A673 (cell line): Measurements from ENCODE around the gene TMEM171. TPM values are rescaled to one million over a fixed set of nuclear protein-coding genes. Genes with fewer than 3 reads are reported as not detected.
A peak's percentile ranks its signal among the peaks of the same experiment; 100 is the strongest.

Experiments used
- BruUV-seq: library from RNA; stranded (reverse); fragments of 400-500 nt; replicated peaks from 2 replicates; lab custom pipeline; 2021; lab: Mats Ljungman, UMichigan
- CTCF ChIA-PET: fragments of 300-600 bp; sonication (Branson Sonifier 250); formaldehyde crosslinking; loops from one replicate; lab custom pipeline; 2022; ENCODE audit warnings: antibody characterized with exemption; lab: Charles Lee
- POLR2A ChIA-PET: fragments of 300-600 bp; sonication (Branson Sonifier 250); formaldehyde crosslinking; loops from one replicate; lab custom pipeline; 2022; ENCODE audit warnings: antibody characterized with exemption; ENCODE audit not compliant: low non-redundant PET; lab: Charles Lee
- DNase-seq: peaks from one replicate; pipeline ENCODE4 v3.0.0-alpha.2; 2015; ENCODE audit warnings: low spot score
- H3K27ac ChIP-seq: fragments of 200-600 bp; sonication (generic); 2 replicates; pipeline ENCODE4 v1.5.1; 2016; ENCODE audit warnings: mixed run types, low read depth, mild to moderate bottlenecking, mixed read lengths, antibody characterized with exemption, low read length; ENCODE audit not compliant: poor library complexity, severe bottlenecking
- H3K27me3 ChIP-seq: fragments of 200-600 bp; sonication (generic); replicated peaks from 2 replicates; pipeline ENCODE4 v1.6.1; 2017; ENCODE audit warnings: mixed run types, low read depth, mild to moderate bottlenecking, mixed read lengths, antibody characterized with exemption, low read length; ENCODE audit not compliant: insufficient read depth, poor library complexity
- H3K36me3 ChIP-seq: fragments of 200-600 bp; sonication (generic); 2 replicates; pipeline ENCODE4 v1.6.1; 2016; ENCODE audit warnings: mixed run types, mild to moderate bottlenecking, mixed read lengths, antibody characterized with exemption, low read length; ENCODE audit not compliant: insufficient read depth, poor library complexity, severe bottlenecking
- H3K4me1 ChIP-seq: fragments of 200-600 bp; sonication (generic); 2 replicates; pipeline ENCODE4 v1.6.1; 2017; ENCODE audit warnings: mixed run types, mild to moderate bottlenecking, mixed read lengths, antibody characterized with exemption, low read length; ENCODE audit not compliant: insufficient read depth, poor library complexity, severe bottlenecking
- H3K4me3 ChIP-seq: fragments of 200-600 bp; sonication (generic); 2 replicates; pipeline ENCODE4 v1.5.1; 2016; ENCODE audit warnings: low read depth, mixed run types, mild to moderate bottlenecking, mixed read lengths, low read length; ENCODE audit not compliant: poor library complexity, severe bottlenecking
- H3K9me3 ChIP-seq: fragments of 200-600 bp; sonication (generic); 2 replicates; pipeline ENCODE4 v1.6.1; 2016; ENCODE audit warnings: mixed run types, low read depth, mild to moderate bottlenecking, mixed read lengths, antibody characterized with exemption, low read length; ENCODE audit not compliant: poor library complexity, severe bottlenecking
- CTCF ChIP-seq: fragments of 300-800, 200-600 bp; sonication (generic); conservative IDR thresholded peaks from 2 replicates; pipeline ENCODE4 v1.5.1; 2017; ENCODE audit warnings: low read depth, mild to moderate bottlenecking, antibody characterized with exemption, low read length, moderate library complexity, mixed read lengths
- EZH2 ChIP-seq: fragments of 200-600 bp; sonication (generic); IDR thresholded peaks from 2 replicates; pipeline ENCODE4 v1.6.1; 2017; ENCODE audit warnings: borderline replicate concordance, low read depth, mild to moderate bottlenecking, mixed read lengths, antibody characterized with exemption, low read length; ENCODE audit not compliant: poor library complexity, severe bottlenecking
- intact Hi-C: fragments of 100-400 bp; cut with micrococcal nuclease; formaldehyde crosslinking; loops from one replicate; pipeline ENCODE4 v1.10.0; 2022; ENCODE audit not compliant: unreplicated experiment
- total RNA-seq: library from RNA; stranded (reverse); gene quantifications from 2 replicates; pipeline ENCODE4 v1.2.3, GENCODE V29; 2021

Gene TMEM171
- total RNA-seq, 1 experiment from 2014 or later: 2.6 TPM

GRCh38 chr5:73117088-73117740 is 3.2 kb upstream of the TMEM171 start:
- no TSS peak for BruUV-seq
- H3K27ac ChIP-seq: no peak overlapping the region
- H3K27me3 ChIP-seq: peaks cover 19% of the 10 kb centered on the region
- no peak overlapping the region for H3K4me3 ChIP-seq
- DNase-seq: no peak
- H3K9me3 ChIP-seq: no peaks in the 10 kb centered on the region
- intact Hi-C loops: no loop called here
- POLR2A ChIA-PET: no interaction called here
- TF ChIP-seq EZH2 (no peak), CTCF (no peak)
- CTCF ChIA-PET: no interaction called here
- H3K36me3 ChIP-seq: no peaks in the 10 kb centered on the region
- H3K4me1 ChIP-seq: peaks cover 10% of the 10 kb centered on the region

GRCh38 chr5:73118391-73118973 is 1.9 kb upstream of the TMEM171 start:
- CTCF ChIA-PET: no interaction called here
- POLR2A ChIA-PET: no interaction called here
- TF ChIP-seq EZH2 (no peak), CTCF (no peak)
- BruUV-seq: no TSS peak
- Histone ChIP-seq H3K4me1 (peaks cover 16% of the 10 kb centered on the region), H3K36me3 (no peaks in the 10 kb centered on the region), H3K27me3 (peaks cover 19% of the 10 kb centered on the region), H3K4me3 (no peak overlapping the region), H3K9me3 (no peaks in the 10 kb centered on the region), H3K27ac (no peak overlapping the region)
- intact Hi-C loops: no loop called here
- DNase-seq: no peak

- intact Hi-C loops: no loop called here
- Histone ChIP-seq H3K9me3 (no peaks in the 10 kb centered on the region), H3K4me3 (peak overlapping the region; percentile 53), H3K4me1 (peaks cover 26% of the 10 kb centered on the region), H3K27ac (no peak overlapping the region), H3K27me3 (peaks cover 21% of the 10 kb centered on the region), H3K36me3 (peaks cover 4% of the 10 kb centered on the region)
- BruUV-seq: no TSS peak
- TF ChIP-seq CTCF (no peak), EZH2 (no peak)
- ChIA-PET CTCF (no interaction called here), POLR2A (no interaction called here)
- DNase-seq: no peak
These were observed 771 bp upstream of the TMEM171 start for GRCh38 chr5:73119451-73120157.
